GM23338 (cell line): ENCODE data around the gene SMG6.

Experiments
- CREB1 ChIP-seq: fragments of 250-450 bp; sonication (Bioruptor Pico); IDR thresholded peaks from 2 replicates; pipeline ENCODE4 v1.5.0; 2020; ENCODE audit warnings: low read depth, mild to moderate bottlenecking, moderate library complexity
- EZH2 ChIP-seq: fragments of 200-600 bp; sonication (generic); IDR thresholded peaks from one replicate; pipeline ENCODE4 v1.8.0; 2017; ENCODE audit warnings: antibody characterized with exemption, mild to moderate bottlenecking, low read depth; ENCODE audit not compliant: unreplicated experiment
- EZH2phosphoT487 ChIP-seq: fragments of 200-600 bp; sonication (generic); IDR thresholded peaks from one replicate; pipeline ENCODE4 v1.8.1; 2018; ENCODE audit warnings: antibody characterized with exemption; ENCODE audit not compliant: unreplicated experiment
- JUNB ChIP-seq: IDR thresholded peaks from one replicate; pipeline ENCODE4 v1.6.1; 2016; ENCODE audit warnings: antibody characterized with exemption; ENCODE audit not compliant: unreplicated experiment
- NANOG ChIP-seq: IDR thresholded peaks from 2 replicates; pipeline ENCODE4 v1.6.1; 2016; ENCODE audit warnings: antibody characterized with exemption, borderline replicate concordance
- POLR2AphosphoS5 ChIP-seq: IDR thresholded peaks from 2 replicates; pipeline ENCODE4 v1.6.1; 2016; ENCODE audit warnings: antibody characterized with exemption, low read depth
- ZNF114 ChIP-seq: fragments of 250-450 bp; sonication (Bioruptor Pico); IDR thresholded peaks from 2 replicates; pipeline ENCODE4 v1.5.0; 2020; ENCODE audit warnings: mild to moderate bottlenecking, moderate library complexity
- ZNF331 ChIP-seq: fragments of 250-450 bp; sonication (Bioruptor Pico); IDR thresholded peaks from 2 replicates; pipeline ENCODE4 v1.5.0; 2020; ENCODE audit warnings: low read depth, mild to moderate bottlenecking, moderate library complexity
- TF ChIP-seq, protein P1 (sequence below), 2 experiments: fragments of 200-600 bp in 1 of 2; sonication (generic) in 1 of 2; conservative IDR thresholded peaks; 2 replicates each; pipeline versions ENCODE4 v1.5.1 to v1.6.1; 2016 to 2017; ENCODE audit warnings: antibody characterized with exemption in 2 of 2, low read depth in 2 of 2, mild to moderate bottlenecking in 2 of 2, moderate library complexity in 1 of 2
- TF ChIP-seq, protein P2 (sequence below): IDR thresholded peaks from one replicate; pipeline ENCODE4 v1.6.1; 2018; ENCODE audit warnings: antibody characterized with exemption; ENCODE audit not compliant: unreplicated experiment
- TF ChIP-seq, protein P3 (sequence below): IDR thresholded peaks from 2 replicates; pipeline ENCODE4 v1.6.1; 2016; ENCODE audit warnings: antibody characterized with exemption

DNA sequence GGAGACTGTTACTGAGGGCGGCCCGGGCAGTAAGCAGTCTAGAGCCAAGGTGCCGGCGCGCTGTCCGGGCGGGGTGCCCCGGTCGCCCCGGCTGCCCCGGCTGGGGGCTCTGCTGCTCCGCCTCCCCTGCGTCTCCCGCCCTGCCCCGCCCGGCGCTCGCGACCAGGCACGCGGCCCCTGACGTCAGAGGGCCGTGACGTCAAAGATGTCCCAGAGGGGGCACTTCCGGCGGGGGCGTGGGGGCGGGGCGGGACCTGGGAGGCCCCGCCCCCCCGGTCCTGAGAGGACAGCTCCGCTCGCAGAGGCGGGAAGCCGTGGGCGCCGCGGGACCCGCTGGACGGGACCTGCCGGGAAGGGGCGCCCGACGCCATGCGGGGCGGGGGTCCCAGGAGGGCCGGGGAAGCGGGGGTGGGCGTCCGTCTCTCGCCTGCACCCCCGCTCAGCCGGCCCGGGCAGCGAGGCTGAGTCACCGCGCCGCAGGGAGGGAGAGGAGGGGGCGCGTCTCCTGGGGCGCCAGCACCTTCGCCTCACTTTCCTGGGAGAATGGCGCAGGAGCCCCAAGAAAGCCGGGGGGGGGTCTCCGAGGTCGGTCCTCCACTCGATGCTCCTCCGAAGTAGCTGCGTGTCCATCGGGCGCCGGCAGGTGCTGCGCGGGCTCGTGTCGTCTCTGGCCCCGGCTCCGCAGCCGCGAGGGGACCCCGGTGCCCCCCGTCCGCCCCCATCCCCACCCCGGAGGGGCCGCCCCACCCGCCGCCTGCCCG, 253.1 kb downstream of the SMG6 start:
- no peak for TF ChIP-seq POLR2AphosphoS5
- TF ChIP-seq EZH2phosphoT487 = no peak
- TF ChIP-seq, protein P1, sequence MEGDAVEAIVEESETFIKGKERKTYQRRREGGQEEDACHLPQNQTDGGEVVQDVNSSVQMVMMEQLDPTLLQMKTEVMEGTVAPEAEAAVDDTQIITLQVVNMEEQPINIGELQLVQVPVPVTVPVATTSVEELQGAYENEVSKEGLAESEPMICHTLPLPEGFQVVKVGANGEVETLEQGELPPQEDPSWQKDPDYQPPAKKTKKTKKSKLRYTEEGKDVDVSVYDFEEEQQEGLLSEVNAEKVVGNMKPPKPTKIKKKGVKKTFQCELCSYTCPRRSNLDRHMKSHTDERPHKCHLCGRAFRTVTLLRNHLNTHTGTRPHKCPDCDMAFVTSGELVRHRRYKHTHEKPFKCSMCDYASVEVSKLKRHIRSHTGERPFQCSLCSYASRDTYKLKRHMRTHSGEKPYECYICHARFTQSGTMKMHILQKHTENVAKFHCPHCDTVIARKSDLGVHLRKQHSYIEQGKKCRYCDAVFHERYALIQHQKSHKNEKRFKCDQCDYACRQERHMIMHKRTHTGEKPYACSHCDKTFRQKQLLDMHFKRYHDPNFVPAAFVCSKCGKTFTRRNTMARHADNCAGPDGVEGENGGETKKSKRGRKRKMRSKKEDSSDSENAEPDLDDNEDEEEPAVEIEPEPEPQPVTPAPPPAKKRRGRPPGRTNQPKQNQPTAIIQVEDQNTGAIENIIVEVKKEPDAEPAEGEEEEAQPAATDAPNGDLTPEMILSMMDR (conservative IDR thresholded peaks at IDR 0.05; ENCODE audit: low read depth in 2 of 2) = no peak
- peak; percentile 31 for TF ChIP-seq EZH2
- TF ChIP-seq CREB1 (CRISPR knock-in tag) = peak; percentile 95
- TF ChIP-seq, protein P2, sequence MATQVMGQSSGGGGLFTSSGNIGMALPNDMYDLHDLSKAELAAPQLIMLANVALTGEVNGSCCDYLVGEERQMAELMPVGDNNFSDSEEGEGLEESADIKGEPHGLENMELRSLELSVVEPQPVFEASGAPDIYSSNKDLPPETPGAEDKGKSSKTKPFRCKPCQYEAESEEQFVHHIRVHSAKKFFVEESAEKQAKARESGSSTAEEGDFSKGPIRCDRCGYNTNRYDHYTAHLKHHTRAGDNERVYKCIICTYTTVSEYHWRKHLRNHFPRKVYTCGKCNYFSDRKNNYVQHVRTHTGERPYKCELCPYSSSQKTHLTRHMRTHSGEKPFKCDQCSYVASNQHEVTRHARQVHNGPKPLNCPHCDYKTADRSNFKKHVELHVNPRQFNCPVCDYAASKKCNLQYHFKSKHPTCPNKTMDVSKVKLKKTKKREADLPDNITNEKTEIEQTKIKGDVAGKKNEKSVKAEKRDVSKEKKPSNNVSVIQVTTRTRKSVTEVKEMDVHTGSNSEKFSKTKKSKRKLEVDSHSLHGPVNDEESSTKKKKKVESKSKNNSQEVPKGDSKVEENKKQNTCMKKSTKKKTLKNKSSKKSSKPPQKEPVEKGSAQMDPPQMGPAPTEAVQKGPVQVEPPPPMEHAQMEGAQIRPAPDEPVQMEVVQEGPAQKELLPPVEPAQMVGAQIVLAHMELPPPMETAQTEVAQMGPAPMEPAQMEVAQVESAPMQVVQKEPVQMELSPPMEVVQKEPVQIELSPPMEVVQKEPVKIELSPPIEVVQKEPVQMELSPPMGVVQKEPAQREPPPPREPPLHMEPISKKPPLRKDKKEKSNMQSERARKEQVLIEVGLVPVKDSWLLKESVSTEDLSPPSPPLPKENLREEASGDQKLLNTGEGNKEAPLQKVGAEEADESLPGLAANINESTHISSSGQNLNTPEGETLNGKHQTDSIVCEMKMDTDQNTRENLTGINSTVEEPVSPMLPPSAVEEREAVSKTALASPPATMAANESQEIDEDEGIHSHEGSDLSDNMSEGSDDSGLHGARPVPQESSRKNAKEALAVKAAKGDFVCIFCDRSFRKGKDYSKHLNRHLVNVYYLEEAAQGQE = peak; percentile 47
- no peak for TF ChIP-seq NANOG
- TF ChIP-seq JUNB = no peak
- TF ChIP-seq, protein P3, sequence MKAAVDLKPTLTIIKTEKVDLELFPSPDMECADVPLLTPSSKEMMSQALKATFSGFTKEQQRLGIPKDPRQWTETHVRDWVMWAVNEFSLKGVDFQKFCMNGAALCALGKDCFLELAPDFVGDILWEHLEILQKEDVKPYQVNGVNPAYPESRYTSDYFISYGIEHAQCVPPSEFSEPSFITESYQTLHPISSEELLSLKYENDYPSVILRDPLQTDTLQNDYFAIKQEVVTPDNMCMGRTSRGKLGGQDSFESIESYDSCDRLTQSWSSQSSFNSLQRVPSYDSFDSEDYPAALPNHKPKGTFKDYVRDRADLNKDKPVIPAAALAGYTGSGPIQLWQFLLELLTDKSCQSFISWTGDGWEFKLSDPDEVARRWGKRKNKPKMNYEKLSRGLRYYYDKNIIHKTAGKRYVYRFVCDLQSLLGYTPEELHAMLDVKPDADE = no peak
- TF ChIP-seq ZNF331 = no peak
- TF ChIP-seq ZNF114 (CRISPR knock-in tag) = no peak
